Diencephalon (tissue), 1 donor: ENCODE measurements around the gene ACY1. TPM values are rescaled to one million over a fixed set of nuclear protein-coding genes. Genes with fewer than 3 reads are reported as not detected.

Source experiments
- small RNA-seq: library from RNA; depleted of rRNA; stranded (forward); fragments of <200 nt; gene quantifications from one replicate; pipeline ENCODE3, GENCODE V24; 2014
- total RNA-seq: library from RNA; depleted of rRNA; stranded (reverse); fragments of >200 nt; gene quantifications from one replicate; pipeline ENCODE4 v1.2.3, GENCODE V29; 2014

The ACY1 gene
- 4.2 TPM for total RNA-seq

DNA sequence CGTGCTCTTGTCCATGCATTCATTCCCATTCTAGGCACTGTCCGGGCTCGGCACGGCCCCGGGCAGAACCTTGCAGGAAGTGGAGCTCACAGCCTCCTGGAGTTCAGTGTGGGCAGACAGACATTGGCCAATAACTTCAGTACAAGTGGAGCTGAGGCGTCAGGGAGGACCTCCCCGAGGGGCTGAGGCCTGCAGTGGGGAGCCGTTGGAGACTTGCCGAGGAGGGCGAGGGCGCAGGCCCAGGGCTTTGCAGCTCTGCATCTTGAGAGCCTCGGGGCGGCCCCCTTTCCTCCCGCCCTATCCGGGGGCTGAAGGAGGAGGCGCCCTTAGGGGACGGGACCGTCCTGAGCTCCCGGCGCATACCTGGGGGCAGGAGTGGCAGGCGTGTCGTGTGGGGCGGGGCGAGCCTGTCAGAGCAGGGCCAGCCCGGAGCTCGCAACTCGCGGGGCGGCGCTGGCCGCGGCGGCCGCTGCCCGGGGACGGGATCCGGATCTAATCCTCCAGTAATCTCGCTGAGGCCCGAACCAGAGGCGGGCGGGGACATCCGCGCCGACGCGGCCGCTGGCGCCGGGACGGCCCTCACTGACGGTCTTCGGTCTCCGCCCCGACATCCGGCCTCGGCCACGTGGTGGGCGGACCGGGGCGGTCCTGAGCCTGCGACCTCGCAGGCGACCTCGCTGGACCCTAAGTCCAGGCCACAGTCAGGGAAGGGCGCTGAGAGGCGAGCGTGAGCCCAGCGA, at the start of gene ACY1:
TSS of gene ACY1 (plus strand) at position 698 of the 740 bp plus-strand sequence. CDS start 530 bp downstream, outside the sequence.

DNA sequence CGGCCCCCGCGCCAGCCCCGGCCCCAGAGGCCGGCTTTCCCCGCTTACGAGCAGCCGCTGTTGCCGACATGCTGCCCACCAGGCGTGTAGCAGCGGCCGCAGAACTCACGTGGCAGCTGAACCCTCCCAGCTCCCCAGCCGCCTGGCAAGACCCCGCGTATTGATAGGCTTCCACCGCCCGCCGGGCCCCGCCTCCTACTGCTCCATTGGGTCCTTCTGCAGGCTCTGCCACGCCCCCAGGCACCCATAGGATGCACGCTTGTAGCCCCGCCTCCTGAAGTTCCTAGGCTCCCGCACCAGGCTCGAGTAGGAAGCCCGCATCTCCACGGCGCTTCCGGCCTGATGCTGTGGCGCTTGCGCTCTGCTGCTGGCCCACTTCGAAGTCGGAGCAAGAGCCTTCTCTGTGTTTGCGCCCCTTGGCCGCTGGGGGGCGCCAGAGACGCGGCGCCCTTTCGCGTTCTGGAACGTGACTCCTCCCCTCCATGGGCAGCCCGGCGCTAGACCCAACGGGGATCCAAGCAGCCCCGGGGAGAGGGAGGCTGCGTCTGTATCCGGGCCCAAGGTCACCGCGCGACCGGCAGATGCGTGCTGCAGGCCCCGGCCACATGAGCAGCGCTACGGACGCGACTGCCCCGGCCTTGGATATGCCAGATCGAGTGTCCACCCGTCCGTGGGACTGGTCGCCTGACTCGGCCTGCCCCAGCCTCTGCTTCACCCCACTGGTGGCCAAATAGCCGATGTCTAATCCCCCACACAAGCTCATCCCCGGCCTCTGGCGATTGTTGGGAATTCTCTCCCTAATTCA, 41.3 kb upstream of the ACY1 start, which contains the start of the genes PARP3 and RRP9:
TSS of gene PARP3 (plus strand) at position 566 of the 805 bp plus-strand sequence. CDS start 993 bp downstream, outside the sequence.
TSS of gene RRP9 (minus strand) at position 107 of the 805 bp plus-strand sequence. CDS start at position 70, 37 bp downstream.

DNA sequence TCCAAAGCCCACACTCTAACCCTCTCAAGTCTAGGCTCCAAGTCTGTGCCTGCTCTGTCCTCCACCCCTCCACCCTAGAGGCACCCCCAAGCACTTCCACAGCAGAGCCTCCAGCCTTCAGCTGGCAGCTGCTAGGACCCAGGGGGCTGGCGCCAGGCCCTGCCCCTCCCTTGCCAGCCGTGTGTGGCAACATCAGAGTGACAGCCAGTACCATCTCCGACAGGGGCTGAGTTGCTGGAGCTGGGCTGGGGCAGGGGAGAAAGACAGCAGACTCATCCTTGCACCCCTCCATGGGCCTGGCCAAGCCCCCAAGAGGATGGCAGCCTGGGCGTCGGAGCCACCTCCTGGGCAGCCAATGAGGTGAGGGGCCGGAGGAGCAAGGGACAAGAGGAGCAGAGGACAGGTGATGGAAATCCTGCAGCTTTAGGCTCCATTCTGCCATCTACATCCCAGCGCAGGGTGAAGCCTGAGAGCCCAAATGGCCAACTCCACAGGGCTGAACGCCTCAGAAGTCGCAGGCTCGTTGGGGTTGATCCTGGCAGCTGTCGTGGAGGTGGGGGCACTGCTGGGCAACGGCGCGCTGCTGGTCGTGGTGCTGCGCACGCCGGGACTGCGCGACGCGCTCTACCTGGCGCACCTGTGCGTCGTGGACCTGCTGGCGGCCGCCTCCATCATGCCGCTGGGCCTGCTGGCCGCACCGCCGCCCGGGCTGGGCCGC, 28.0 kb upstream of the ACY1 start, which contains the start of gene GPR62:
TSS of gene GPR62 (plus strand) at position 207 of the 718 bp plus-strand sequence. CDS start at position 479, 272 bp downstream.

DNA sequence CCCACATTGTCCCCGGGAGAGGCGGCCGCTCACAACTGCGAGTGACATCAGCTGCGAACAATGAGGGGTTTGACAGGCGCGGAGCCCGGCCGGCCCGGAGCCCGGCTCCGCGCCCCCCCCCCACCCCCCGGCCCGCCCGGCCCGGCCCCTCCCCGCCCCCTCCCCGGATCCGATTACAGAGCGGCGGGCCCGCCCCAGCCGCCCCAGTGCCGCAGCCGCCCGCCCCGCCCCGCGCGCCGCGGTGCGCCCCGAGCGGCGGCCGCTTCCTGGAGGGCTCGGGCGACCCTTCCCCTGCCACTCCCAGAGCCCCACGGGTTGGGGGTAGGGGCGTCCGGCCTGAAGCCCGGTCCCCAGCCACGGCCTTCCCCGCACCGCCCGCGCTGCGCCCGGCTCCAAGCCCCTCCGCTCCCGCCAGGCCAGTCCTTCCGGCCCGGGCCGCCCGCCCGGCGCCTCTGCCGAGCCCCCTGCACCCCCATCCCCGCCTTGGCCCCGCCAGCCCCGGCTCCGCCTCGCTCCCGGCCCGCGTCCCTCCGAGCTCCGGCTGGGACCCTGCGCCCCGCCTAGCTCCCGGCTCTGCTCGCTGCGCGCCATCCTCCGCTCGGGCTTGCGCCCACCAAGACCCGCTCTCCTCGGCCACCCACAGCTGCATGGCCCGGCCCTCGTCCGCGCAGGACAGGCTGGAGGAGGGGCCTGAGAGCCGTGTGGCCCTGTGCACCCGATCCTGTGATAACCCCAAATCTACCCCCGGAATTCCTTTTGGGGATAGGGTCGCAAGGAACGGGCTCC, 15.8 kb upstream of the ACY1 start, which contains the start of gene PCBP4:
TSS of gene PCBP4 (minus strand) at position 71 of the 786 bp plus-strand sequence. CDS start 6,214 bp downstream, outside the sequence.

DNA sequence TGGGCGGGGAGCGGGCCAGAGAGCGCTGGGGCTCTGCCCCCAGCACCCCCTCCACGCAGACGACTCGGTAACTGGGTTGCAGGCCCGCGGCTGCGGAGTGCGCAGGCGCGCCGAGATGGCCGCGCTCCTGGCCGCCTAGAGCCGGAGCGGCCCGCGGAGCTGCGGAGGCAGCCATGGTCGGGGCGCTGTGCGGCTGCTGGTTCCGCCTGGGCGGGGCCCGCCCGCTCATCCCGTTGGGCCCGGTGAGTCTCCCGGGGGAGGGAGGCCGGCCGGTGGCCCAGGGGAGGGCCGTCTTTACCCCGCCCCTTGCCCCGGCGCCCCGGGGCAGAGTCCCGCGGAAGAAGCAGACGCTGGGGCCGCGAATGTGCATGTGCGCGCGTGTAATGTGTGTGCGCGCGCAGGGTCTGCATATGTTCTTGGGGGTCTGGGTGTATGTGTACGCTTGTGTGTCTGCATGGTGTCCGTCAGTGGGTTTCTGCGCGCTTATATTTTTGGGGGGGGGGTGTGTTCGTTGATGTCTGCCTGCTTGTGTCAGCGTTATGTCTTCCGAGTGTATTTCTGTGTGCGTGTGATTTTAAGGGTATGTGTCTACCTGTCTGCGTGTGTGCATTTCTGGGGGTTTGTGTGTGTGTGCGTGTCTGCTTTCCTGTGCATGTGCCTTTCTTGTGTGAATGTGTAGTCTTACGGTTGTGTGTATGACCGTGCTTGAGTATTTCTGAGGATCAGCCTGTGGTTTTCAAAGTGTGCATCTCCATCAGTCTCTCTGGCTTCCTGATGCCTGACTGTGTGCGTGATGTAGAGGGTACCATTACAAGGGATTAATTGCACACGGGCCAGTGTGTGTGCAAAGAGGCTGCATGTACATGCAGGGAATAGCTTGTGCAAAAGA, 8.1 kb upstream of the ACY1 start, which contains the start of gene ABHD14A:
TSS of gene ABHD14A (plus strand) at position 102 of the 889 bp plus-strand sequence. CDS start at position 174, 72 bp downstream.

DNA sequence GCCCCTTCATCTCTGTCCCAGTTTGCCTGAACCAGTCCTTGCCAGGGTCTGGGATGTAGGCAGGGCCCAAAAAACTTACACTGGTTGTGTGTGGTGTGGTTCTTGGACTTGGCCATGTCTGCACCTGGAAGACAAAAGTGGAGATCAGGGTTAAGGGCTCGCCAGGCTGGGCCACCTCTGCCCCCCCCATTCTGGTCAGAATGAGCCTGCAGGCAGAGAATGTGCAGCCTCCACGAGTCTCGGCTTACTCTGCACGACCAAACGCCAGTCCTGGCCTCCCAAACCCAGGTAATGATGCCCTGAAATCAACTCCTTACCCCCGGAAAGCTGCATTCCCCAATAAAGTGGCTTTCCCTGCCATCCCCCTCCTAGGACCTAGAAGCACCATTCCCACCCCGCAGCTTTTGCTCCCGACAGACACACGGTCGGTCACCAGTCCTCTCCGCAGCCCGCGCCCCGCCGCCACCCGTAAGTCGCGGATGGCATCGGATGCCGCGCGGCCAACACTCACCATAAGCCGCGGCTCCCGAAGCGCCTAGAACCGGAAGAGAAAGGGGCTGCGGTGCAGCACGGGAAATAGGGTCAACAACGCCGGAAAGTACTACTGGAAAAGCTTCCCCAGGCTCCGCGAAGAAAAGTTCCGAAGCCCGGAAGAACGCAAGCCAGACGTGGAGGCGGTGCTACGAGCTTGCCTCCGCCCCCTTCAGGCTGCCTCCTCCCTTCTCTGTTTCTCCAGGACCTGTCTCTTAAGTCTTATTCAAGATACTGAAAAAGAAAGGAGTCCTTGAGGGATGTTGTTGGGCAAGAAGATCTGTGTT, 12.2 kb downstream of the ACY1 start, which contains the start of gene RPL29:
TSS of gene RPL29 (minus strand) at position 550 of the 818 bp plus-strand sequence. CDS start at position 116, 434 bp downstream.

Small RNA genes lying within 50 kb of the gene (small RNA-seq; reads per million reads assigned to genes)
- gene AC115284.1, result not detected

Other genes starting within 250 kb of the ACY1 start
- not detected for gene IQCF6, start 204.3 kb upstream of the ACY1 start, total RNA-seq
- gene IQCF2, start 121.9 kb upstream of the ACY1 start, total RNA-seq, result not detected
- not detected for gene IQCF5, start 107.9 kb upstream of the ACY1 start, total RNA-seq
- gene IQCF1, start 80.2 kb upstream of the ACY1 start, total RNA-seq, result not detected
- 12.9 TPM for gene RRP9, start 41.6 kb upstream of the ACY1 start, total RNA-seq
- 4.8 TPM for gene PARP3, start 41.2 kb upstream of the ACY1 start, total RNA-seq
- 0.46 TPM for gene GPR62, start 28.2 kb upstream of the ACY1 start, total RNA-seq
- 38.8 TPM for gene PCBP4, start 16.1 kb upstream of the ACY1 start, total RNA-seq
- 3.9 TPM for gene ABHD14B, start 9.5 kb upstream of the ACY1 start, total RNA-seq
- 33.0 TPM for gene ABHD14A, start 8.5 kb upstream of the ACY1 start, total RNA-seq
- 715 TPM for gene RPL29, start 12.4 kb downstream of the ACY1 start, total RNA-seq
- gene DUSP7, start 73.0 kb downstream of the ACY1 start, total RNA-seq, result 9.5 TPM
- gene POC1A, start 170.9 kb downstream of the ACY1 start, total RNA-seq, result 5.1 TPM
- gene ALAS1, start 214.6 kb downstream of the ACY1 start, total RNA-seq, result 50.7 TPM
- gene TLR9, start 242.1 kb downstream of the ACY1 start, total RNA-seq, result under 0.01 TPM